Panc1 (cell line): ENCODE data around the gene INSYN2B. TPM values are rescaled to one million over a fixed set of nuclear protein-coding genes. Genes with fewer than 3 reads are reported as not detected.

ENCODE experiments used
- ATAC-seq: fragments of 200-7000 bp; cut with Tn5 transposase; 2 replicates; pipeline ENCODE4 v1.9.1; 2020; ENCODE audit warnings: mild to moderate bottlenecking, moderate library complexity
- BruUV-seq: library from RNA; stranded (reverse); fragments of 400-500 nt; replicated peaks from 2 replicates; lab custom pipeline; 2021; lab: Mats Ljungman, UMichigan
- CTCF ChIA-PET: fragments of 300-600 bp; sonication (Branson Sonifier 250); formaldehyde crosslinking; loops from one replicate; lab custom pipeline; 2022; ENCODE audit warnings: antibody characterized with exemption; lab: Charles Lee
- POLR2A ChIA-PET: fragments of 300-600 bp; sonication (Branson Sonifier 250); formaldehyde crosslinking; loops from one replicate; lab custom pipeline; 2022; ENCODE audit warnings: antibody characterized with exemption; lab: Charles Lee
- DNase-seq: peaks from one replicate; pipeline ENCODE4 v3.0.0-alpha.2; 2010; ENCODE audit warnings: low read depth, low spot score
- H3K27ac ChIP-seq: 2 replicates; pipeline ENCODE4 v1.5.1; 2011; ENCODE audit warnings: mild to moderate bottlenecking, low read length, inconsistent platforms
- H3K27me3 ChIP-seq: fragments of 200-500 bp; sonication (Bioruptor generic); 2 replicates; pipeline ENCODE4 v1.6.0; 2014; ENCODE audit warnings: low read length, inconsistent platforms; ENCODE audit not compliant: control insufficient read depth, insufficient read depth
- H3K36me3 ChIP-seq: fragments of 200-500 bp; sonication (Bioruptor generic); 2 replicates; pipeline ENCODE4 v1.5.1; 2014; ENCODE audit warnings: inconsistent platforms, mild to moderate bottlenecking, low read length, moderate library complexity; ENCODE audit not compliant: control insufficient read depth, insufficient read depth
- H3K4me1 ChIP-seq: 2 replicates; pipeline ENCODE4 v1.5.1; 2011; ENCODE audit warnings: inconsistent platforms, mild to moderate bottlenecking, low read length, moderate library complexity; ENCODE audit not compliant: control insufficient read depth, insufficient read depth
- H3K4me3 ChIP-seq, 2 experiments: 2 replicates each; pipeline ENCODE4 v1.5.1; 2011 to 2012; ENCODE audit warnings: low read depth in 2 of 2, low read length in 2 of 2, mild to moderate bottlenecking in 2 of 2, inconsistent platforms in 1 of 2, moderate library complexity in 1 of 2
- H3K9me3 ChIP-seq: fragments of 200-500 bp; sonication (Bioruptor generic); 2 replicates; pipeline ENCODE4 v1.5.1; 2014; ENCODE audit warnings: low read depth, mild to moderate bottlenecking, inconsistent platforms, low read length, moderate library complexity; ENCODE audit not compliant: control insufficient read depth, insufficient read depth
- CTCF ChIP-seq: fragments of 450-650 bp; IDR thresholded peaks from 2 replicates; pipeline ENCODE4 v1.5.1; 2017; ENCODE audit warnings: mild to moderate bottlenecking
- POLR2AphosphoS5 ChIP-seq: IDR thresholded peaks from 2 replicates; pipeline ENCODE4 v1.6.1; 2012; ENCODE audit warnings: mild to moderate bottlenecking, low read depth, low read length, moderate library complexity
- REST ChIP-seq, 2 experiments: IDR thresholded peaks; 2 replicates each; pipeline ENCODE4 v1.6.1; 2011 to 2012; ENCODE audit warnings: low read depth in 2 of 2, control low read depth in 1 of 2, low read length in 1 of 2, mild to moderate bottlenecking in 1 of 2, moderate library complexity in 1 of 2; ENCODE audit not compliant: insufficient read depth in 1 of 2
- SIN3A ChIP-seq: IDR thresholded peaks from 2 replicates; pipeline ENCODE4 v1.6.1; 2012; ENCODE audit warnings: low read depth, mild to moderate bottlenecking, low read length, moderate library complexity, borderline replicate concordance; ENCODE audit not compliant: insufficient read depth
- TCF7L2 ChIP-seq: IDR thresholded peaks from 2 replicates; pipeline ENCODE4 v1.6.1; 2011; ENCODE audit warnings: mild to moderate bottlenecking, low read depth, low read length, inconsistent platforms
- in situ Hi-C: cut with HindIII; loops from 2 replicates; pipeline ENCODE4 v1.10.0; 2016; ENCODE audit warnings: low sequenced_read_pairs, low pct_unique_long_range_greater_than_20kb
- intact Hi-C: fragments of 100-400 bp; cut with micrococcal nuclease; formaldehyde crosslinking; loops from one replicate; pipeline ENCODE4 v1.10.0; 2022; ENCODE audit not compliant: unreplicated experiment
- total RNA-seq: library from RNA; stranded (reverse); gene quantifications from one replicate; pipeline ENCODE4 v1.2.1, GENCODE V29; 2021; ENCODE audit not compliant: unreplicated experiment

INSYN2B gene
- total RNA-seq, 1 experiment from 2014 or later: 0.28 TPM

- ATAC-seq (no peak), DNase-seq (no peak)
- Histone ChIP-seq H3K36me3 (no peaks in the 10 kb centered on the region), H3K9me3 (no peaks in the 10 kb centered on the region), H3K4me3 (no peak overlapping the region), H3K27me3 (no peaks in the 10 kb centered on the region), H3K4me1 (no peaks in the 10 kb centered on the region), H3K27ac (no peak overlapping the region)
- TF ChIP-seq REST (IDR thresholded peaks at IDR 0.05; ENCODE audit: insufficient read depth in 1 of 2, low read depth in 2 of 2, low read length in 1 of 2) (no peak), POLR2AphosphoS5 (no peak), SIN3A (no peak), TCF7L2 (no peak), CTCF (no peak)
- BruUV-seq: no TSS peak
- POLR2A ChIA-PET: no interaction called here
- intact Hi-C loops: no loop called here
- CTCF ChIA-PET: interaction anchor here (0.5 kb wide), 1 partner anchor 1780 kb away, joined by 3 read pairs; no protein-coding TSS in a partner anchor
- in situ Hi-C loops: no loop called here
These were observed 19.3 kb upstream of the INSYN2B start for GRCh38 chr5:169999621-170000020.

GRCh38 chr5:169997798-169998197 is 17.5 kb upstream of the INSYN2B start:
- intact Hi-C loops (no loop called here), in situ Hi-C loops (no loop called here)
- ATAC-seq (0 out of 2 replicates have a peak, but pooled peaks have one; percentile 45), DNase-seq (no peak)
- Histone ChIP-seq H3K27me3 (no peaks in the 10 kb centered on the region), H3K27ac (no peak overlapping the region), H3K4me3 (no peak overlapping the region), H3K4me1 (no peaks in the 10 kb centered on the region), H3K9me3 (no peaks in the 10 kb centered on the region), H3K36me3 (no peaks in the 10 kb centered on the region)
- TF ChIP-seq SIN3A (no peak), TCF7L2 (no peak), REST (IDR thresholded peaks at IDR 0.05; ENCODE audit: insufficient read depth in 1 of 2, low read depth in 2 of 2, low read length in 1 of 2) (no peak)
- ChIA-PET POLR2A (no interaction called here), CTCF (no interaction called here)
- BruUV-seq: no TSS peak
